Activated CD8-positive, alpha-beta memory T cell treated with anti-CD3 and anti-CD28 coated beads, Interleukin-2, amount 10 ng/mL, durations not matched to agents 7 days and 5 days (primary cell): ENCODE measurements around the gene AFTPH. TPM values are rescaled to one million over a fixed set of nuclear protein-coding genes. Genes with fewer than 3 reads are reported as not detected.

Experiments
- ATAC-seq: fragments of 150-1000 bp; cut with Tn5 transposase; one replicate; pipeline ENCODE4 v1.10.0; 2021; ENCODE audit warnings: moderate library complexity
- CTCF ChIA-PET: fragments of 350-600 bp; sonication (Branson Sonifier 250); formaldehyde crosslinking; loops from one replicate; lab custom pipeline; 2021; ENCODE audit warnings: antibody characterized with exemption; lab: Charles Lee
- DNase-seq: peaks from one replicate; pipeline ENCODE4 v3.0.0-alpha.2; 2020
- H3K27ac Mint-ChIP-seq: one replicate; pipeline ENCODE4 v1.8.0; 2021; ENCODE audit warnings: mild to moderate bottlenecking, mixed read lengths
- H3K27me3 Mint-ChIP-seq: one replicate; pipeline ENCODE4 v1.8.0; 2021; ENCODE audit warnings: mixed read lengths
- H3K36me3 Mint-ChIP-seq: one replicate; pipeline ENCODE4 v1.8.0; 2021; ENCODE audit warnings: mild to moderate bottlenecking, mixed read lengths
- H3K4me1 Mint-ChIP-seq: one replicate; pipeline ENCODE4 v1.8.0; 2021; ENCODE audit warnings: mixed read lengths
- H3K4me3 Mint-ChIP-seq: one replicate; pipeline ENCODE4 v1.8.0; 2021; ENCODE audit warnings: mild to moderate bottlenecking, moderate library complexity, mixed read lengths
- H3K9me3 Mint-ChIP-seq: one replicate; pipeline ENCODE4 v1.8.0; 2022; ENCODE audit warnings: low read depth, mixed read lengths
- total RNA-seq, 2 experiments: library from RNA; stranded (reverse); gene quantifications; one replicate each; pipeline ENCODE4 v1.2.3, GENCODE V29; 2021

Gene AFTPH
- total RNA-seq, 2 experiments from 2014 or later: 32.9 to 43.5 TPM

GRCh38 chr2:64487256-64488049 lies 36.7 kb upstream of the AFTPH start:
- CTCF ChIA-PET: interaction anchor here (0.7 to 14.9 kb wide), 44 partner anchors 10 to 465 kb away, joined by 3 to 245 read pairs (median 4); partner anchors contain the start of genes AFTPH and LGALSL
- H3K36me3 Mint-ChIP-seq: no peaks in the 10 kb centered on the region
- H3K4me3 Mint-ChIP-seq: no peak overlapping the region
- H3K9me3 Mint-ChIP-seq: no peaks in the 10 kb centered on the region
- ATAC-seq (no peak), DNase-seq (no peak)
- peaks cover 21% of the 10 kb centered on the region for H3K4me1 Mint-ChIP-seq
- no peak overlapping the region for H3K27ac Mint-ChIP-seq
- H3K27me3 Mint-ChIP-seq: peaks cover 24% of the 10 kb centered on the region

GRCh38 chr2:64488050-64488974 lies 35.8 kb upstream of the AFTPH start:
- peaks cover 30% of the 10 kb centered on the region for H3K27me3 Mint-ChIP-seq
- DNase-seq (peak; percentile 84), ATAC-seq (peak; percentile 87)
- H3K4me1 Mint-ChIP-seq: peaks cover 21% of the 10 kb centered on the region
- no peak overlapping the region for H3K4me3 Mint-ChIP-seq
- H3K36me3 Mint-ChIP-seq: no peaks in the 10 kb centered on the region
- no peaks in the 10 kb centered on the region for H3K9me3 Mint-ChIP-seq
- H3K27ac Mint-ChIP-seq: no peak overlapping the region
- CTCF ChIA-PET: interaction anchor here (0.6 to 14.9 kb wide), 47 partner anchors 11 to 466 kb away, joined by 3 to 245 read pairs (median 4); partner anchors contain the start of genes AFTPH and LGALSL

- no peaks in the 10 kb centered on the region for H3K36me3 Mint-ChIP-seq
- H3K9me3 Mint-ChIP-seq: no peaks in the 10 kb centered on the region
These were observed 34.9 kb upstream of the AFTPH start for GRCh38 chr2:64489081-64489751.

GRCh38 chr2:64491426-64491825 lies 32.7 kb upstream of the AFTPH start:
- Mint-ChIP-seq H3K4me3 (no peak overlapping the region), H3K36me3 (no peaks in the 10 kb centered on the region), H3K27ac (no peak overlapping the region), H3K4me1 (peaks cover 24% of the 10 kb centered on the region), H3K27me3 (peaks cover 28% of the 10 kb centered on the region), H3K9me3 (no peaks in the 10 kb centered on the region)
- CTCF ChIA-PET: interaction anchor here (1.5 to 5.1 kb wide), 2 partner anchors 14 to 34 kb away, joined by 3 to 43 read pairs; no protein-coding TSS in a partner anchor
- DNase-seq (no peak), ATAC-seq (no peak)

More at GRCh38 chr2:64489081-64489751, 34.9 kb upstream of the AFTPH start:
- ATAC-seq (peak; percentile 45), DNase-seq (no peak)
- CTCF ChIA-PET: interaction anchor here (0.9 to 14.9 kb wide), 7 partner anchors 11 to 575 kb away, joined by 3 to 245 read pairs (median 5); no protein-coding TSS in a partner anchor
- Mint-ChIP-seq H3K27ac (no peak overlapping the region), H3K4me3 (no peak overlapping the region), H3K27me3 (peaks cover 35% of the 10 kb centered on the region), H3K4me1 (peaks cover 21% of the 10 kb centered on the region)

GRCh38 chr2:64492272-64492671 lies 31.9 kb upstream of the AFTPH start:
- CTCF ChIA-PET: no interaction called here
- no peak for ATAC-seq

GRCh38 chr2:64492821-64493220 lies 31.3 kb upstream of the AFTPH start:
- DNase-seq (no peak), ATAC-seq (no peak)
- peaks cover 24% of the 10 kb centered on the region for H3K4me1 Mint-ChIP-seq
- no peak overlapping the region for H3K27ac Mint-ChIP-seq
- H3K36me3 Mint-ChIP-seq: no peaks in the 10 kb centered on the region
- H3K9me3 Mint-ChIP-seq: no peaks in the 10 kb centered on the region
- H3K27me3 Mint-ChIP-seq: peaks cover 29% of the 10 kb centered on the region
- no peak overlapping the region for H3K4me3 Mint-ChIP-seq
- CTCF ChIA-PET: interaction anchor here (2.2 kb wide), 1 partner anchor 9 kb away, joined by 6 read pairs; no protein-coding TSS in a partner anchor

More at GRCh38 chr2:64492272-64492671, 31.9 kb upstream of the AFTPH start:
- Mint-ChIP-seq H3K27me3 (peaks cover 31% of the 10 kb centered on the region), H3K4me3 (no peak overlapping the region), H3K36me3 (no peaks in the 10 kb centered on the region), H3K9me3 (no peaks in the 10 kb centered on the region), H3K4me1 (peaks cover 24% of the 10 kb centered on the region), H3K27ac (no peak overlapping the region)
- DNase-seq: no peak

GRCh38 chr2:64493788-64494187 lies 30.3 kb upstream of the AFTPH start:
- no peak for DNase-seq
- Mint-ChIP-seq H3K27me3 (peaks cover 36% of the 10 kb centered on the region), H3K4me3 (no peak overlapping the region), H3K4me1 (peaks cover 16% of the 10 kb centered on the region), H3K9me3 (no peaks in the 10 kb centered on the region), H3K36me3 (no peaks in the 10 kb centered on the region), H3K27ac (no peak overlapping the region)
- no peak for ATAC-seq
- CTCF ChIA-PET: interaction anchor here (2.2 kb wide), 1 partner anchor 10 kb away, joined by 6 read pairs; no protein-coding TSS in a partner anchor

- Mint-ChIP-seq H3K4me1 (peaks cover 29% of the 10 kb centered on the region), H3K27me3 (peaks cover 22% of the 10 kb centered on the region), H3K27ac (no peak overlapping the region), H3K4me3 (no peak overlapping the region), H3K9me3 (no peaks in the 10 kb centered on the region), H3K36me3 (no peaks in the 10 kb centered on the region)
- ATAC-seq (no peak), DNase-seq (no peak)
- CTCF ChIA-PET: interaction anchor here (1.2 to 8.4 kb wide), 3 partner anchors 10 to 167 kb away, joined by 3 to 48 read pairs (median 7); no protein-coding TSS in a partner anchor
These were observed 25.7 kb upstream of the AFTPH start for GRCh38 chr2:64498438-64498837.

- Mint-ChIP-seq H3K9me3 (no peaks in the 10 kb centered on the region), H3K4me1 (peaks cover 29% of the 10 kb centered on the region), H3K27me3 (peaks cover 18% of the 10 kb centered on the region), H3K4me3 (no peak overlapping the region), H3K36me3 (no peaks in the 10 kb centered on the region), H3K27ac (no peak overlapping the region)
- DNase-seq: no peak
- no peak for ATAC-seq
- CTCF ChIA-PET: interaction anchor here (0.9 to 8.4 kb wide), 2 partner anchors 12 to 366 kb away, joined by 3 to 48 read pairs; no protein-coding TSS in a partner anchor
These were observed 23.6 kb upstream of the AFTPH start for GRCh38 chr2:64500549-64500948.

GRCh38 chr2:64501946-64502345 lies 22.2 kb upstream of the AFTPH start:
- peaks cover 16% of the 10 kb centered on the region for H3K27me3 Mint-ChIP-seq
- no peaks in the 10 kb centered on the region for H3K36me3 Mint-ChIP-seq
- no peaks in the 10 kb centered on the region for H3K9me3 Mint-ChIP-seq
- H3K4me1 Mint-ChIP-seq: peaks cover 27% of the 10 kb centered on the region
- ATAC-seq: no peak
- no peak overlapping the region for H3K4me3 Mint-ChIP-seq
- DNase-seq: no peak
- CTCF ChIA-PET: interaction anchor here (1.3 to 8.4 kb wide), 4 partner anchors 14 to 566 kb away, joined by 4 to 48 read pairs (median 7); no protein-coding TSS in a partner anchor
- H3K27ac Mint-ChIP-seq: no peak overlapping the region

GRCh38 chr2:64502860-64503259 lies 21.3 kb upstream of the AFTPH start:
- peaks cover 14% of the 10 kb centered on the region for H3K27me3 Mint-ChIP-seq
- no peak overlapping the region for H3K4me3 Mint-ChIP-seq
- CTCF ChIA-PET: interaction anchor here (0.5 to 8.4 kb wide), 4 partner anchors 8 to 966 kb away, joined by 3 to 48 read pairs (median 6); no protein-coding TSS in a partner anchor
- ATAC-seq (no peak), DNase-seq (no peak)
- H3K4me1 Mint-ChIP-seq: peaks cover 27% of the 10 kb centered on the region
- H3K27ac Mint-ChIP-seq: no peak overlapping the region
- H3K36me3 Mint-ChIP-seq: no peaks in the 10 kb centered on the region
- H3K9me3 Mint-ChIP-seq: no peaks in the 10 kb centered on the region
